Measurements from ENCODE around the gene CCKAR.

The CCKAR gene

DNA sequence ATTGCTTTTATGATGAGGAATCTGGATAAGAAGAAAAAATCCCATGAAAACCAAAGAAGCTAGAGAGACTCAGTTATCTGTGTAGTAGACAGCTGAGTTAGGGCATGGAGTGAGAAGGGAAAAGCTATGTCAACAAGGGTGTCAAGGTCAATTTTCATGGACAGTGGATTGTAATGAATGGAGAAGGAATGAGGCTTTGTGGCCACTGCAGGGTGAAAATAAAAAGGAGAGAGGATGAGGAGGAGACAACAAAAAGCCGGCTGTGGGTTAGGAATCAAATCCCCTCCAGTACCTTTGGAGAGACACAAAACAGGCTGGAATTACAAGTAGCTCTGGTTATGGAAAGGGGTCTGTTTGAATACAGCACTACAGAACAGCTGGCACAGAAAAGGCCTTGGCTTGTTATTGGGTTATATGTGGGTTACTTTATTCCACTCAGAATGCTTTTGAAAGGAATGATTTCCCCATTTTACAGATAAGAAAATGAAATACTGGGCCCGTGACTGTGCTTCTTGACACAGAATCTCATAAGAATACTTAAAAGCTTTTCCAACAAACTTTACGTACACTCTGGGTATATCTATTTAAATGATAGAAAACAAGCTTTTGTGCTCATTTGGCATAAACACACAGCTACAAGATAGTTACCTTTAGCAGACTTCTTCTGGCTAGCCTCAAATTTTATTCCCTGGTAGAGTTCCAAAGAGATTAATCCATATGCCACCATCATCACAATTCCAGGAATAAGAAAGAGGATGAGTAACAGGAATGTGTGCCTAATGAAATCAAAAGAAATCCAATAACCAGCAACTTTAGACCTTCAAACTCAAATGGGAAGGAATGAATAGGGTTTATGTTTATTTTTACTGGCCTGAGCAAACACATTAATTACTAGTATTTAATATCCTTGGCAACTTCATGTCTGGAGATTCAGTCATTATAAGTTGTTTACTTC lies 7.5 kb downstream of the CCKAR start:
- TF ChIP-seq, protein P1, sequence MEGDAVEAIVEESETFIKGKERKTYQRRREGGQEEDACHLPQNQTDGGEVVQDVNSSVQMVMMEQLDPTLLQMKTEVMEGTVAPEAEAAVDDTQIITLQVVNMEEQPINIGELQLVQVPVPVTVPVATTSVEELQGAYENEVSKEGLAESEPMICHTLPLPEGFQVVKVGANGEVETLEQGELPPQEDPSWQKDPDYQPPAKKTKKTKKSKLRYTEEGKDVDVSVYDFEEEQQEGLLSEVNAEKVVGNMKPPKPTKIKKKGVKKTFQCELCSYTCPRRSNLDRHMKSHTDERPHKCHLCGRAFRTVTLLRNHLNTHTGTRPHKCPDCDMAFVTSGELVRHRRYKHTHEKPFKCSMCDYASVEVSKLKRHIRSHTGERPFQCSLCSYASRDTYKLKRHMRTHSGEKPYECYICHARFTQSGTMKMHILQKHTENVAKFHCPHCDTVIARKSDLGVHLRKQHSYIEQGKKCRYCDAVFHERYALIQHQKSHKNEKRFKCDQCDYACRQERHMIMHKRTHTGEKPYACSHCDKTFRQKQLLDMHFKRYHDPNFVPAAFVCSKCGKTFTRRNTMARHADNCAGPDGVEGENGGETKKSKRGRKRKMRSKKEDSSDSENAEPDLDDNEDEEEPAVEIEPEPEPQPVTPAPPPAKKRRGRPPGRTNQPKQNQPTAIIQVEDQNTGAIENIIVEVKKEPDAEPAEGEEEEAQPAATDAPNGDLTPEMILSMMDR (IDR thresholded peaks at IDR 0.05; ENCODE audit: insufficient read depth, low read depth, low read length, missing control alignments) = no peak
- H3K4me3 ChIP-seq (ENCODE audit: low read depth, low read length) = no peak overlapping the region
- no peak for DNase-seq (ENCODE audit: low read depth)

DNA sequence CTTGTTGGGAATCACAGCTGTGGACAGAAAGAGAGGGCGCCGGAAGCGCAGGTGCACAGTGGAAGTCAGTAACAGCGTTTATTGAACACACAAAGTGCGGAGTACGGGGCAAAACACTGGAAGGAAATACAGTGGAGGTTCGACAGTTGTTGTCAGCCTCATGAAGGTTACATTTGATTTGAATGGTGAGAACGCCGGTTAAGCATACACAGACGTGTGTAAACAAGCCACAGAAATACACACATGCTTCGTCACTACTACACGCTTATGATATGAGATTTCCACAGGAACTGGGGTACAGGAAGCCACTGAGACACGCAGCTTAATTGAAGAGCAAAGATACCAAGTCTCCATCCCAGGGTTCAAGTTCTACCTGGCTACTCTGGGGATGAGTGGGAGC lies 12.0 kb downstream of the CCKAR start:
- TF ChIP-seq, protein P1 (IDR thresholded peaks at IDR 0.05; ENCODE audit: insufficient read depth, low read depth, low read length, missing control alignments) = no peak
- DNase-seq (ENCODE audit: low read depth) = no peak

DNA sequence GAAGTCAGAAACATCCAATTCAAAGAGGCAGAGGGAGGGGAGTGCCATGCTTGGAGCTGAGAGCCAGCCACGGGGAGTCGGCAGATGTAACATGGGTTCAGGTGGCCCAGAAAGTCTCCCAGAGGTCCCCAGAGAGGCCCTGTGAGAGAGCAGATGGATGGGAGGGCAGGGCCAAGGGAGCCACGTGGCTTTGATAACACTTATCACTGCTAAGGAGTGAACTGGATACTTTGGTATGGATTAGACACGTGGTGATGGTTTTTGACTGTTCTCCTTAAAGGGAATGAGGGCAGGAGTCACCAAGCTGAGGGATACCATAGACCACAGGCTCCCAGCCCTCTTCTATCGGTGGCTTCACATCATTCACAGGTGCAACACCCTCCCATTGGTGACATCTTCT lies 13.7 kb downstream of the CCKAR start:
- no peak overlapping the region for H3K4me3 ChIP-seq (ENCODE audit: low read depth, low read length)
- DNase-seq (ENCODE audit: low read depth) = no peak
- TF ChIP-seq, protein P1 (IDR thresholded peaks at IDR 0.05; ENCODE audit: insufficient read depth, low read depth, low read length, missing control alignments) = no peak

More for the DNA sequence above, 12.0 kb downstream of the CCKAR start:
- no peak overlapping the region for H3K4me3 ChIP-seq (ENCODE audit: low read depth, low read length)

DNA sequence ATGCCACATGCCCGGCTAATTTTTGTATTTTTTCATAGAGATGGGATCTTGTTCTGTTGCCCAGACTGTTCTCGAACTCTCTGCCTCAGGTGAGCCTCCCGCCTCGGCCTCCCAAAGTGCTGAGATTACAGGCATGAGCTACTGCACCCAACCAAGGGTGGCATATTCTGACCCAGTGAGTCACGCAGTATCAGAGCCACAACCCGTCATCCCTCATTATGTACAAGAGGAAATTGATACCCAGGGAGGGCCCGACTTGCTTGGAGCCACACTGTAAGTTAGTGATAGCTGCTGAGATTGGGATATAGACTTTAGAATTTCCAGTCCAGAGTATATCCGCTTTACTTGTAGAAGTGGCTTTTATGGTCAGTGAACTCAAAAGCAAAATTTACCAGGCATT lies 14.6 kb downstream of the CCKAR start:
- H3K4me3 ChIP-seq (ENCODE audit: low read depth, low read length) = no peak overlapping the region
- no peak for DNase-seq (ENCODE audit: low read depth)
- TF ChIP-seq, protein P1 (IDR thresholded peaks at IDR 0.05; ENCODE audit: insufficient read depth, low read depth, low read length, missing control alignments) = no peak

DNA sequence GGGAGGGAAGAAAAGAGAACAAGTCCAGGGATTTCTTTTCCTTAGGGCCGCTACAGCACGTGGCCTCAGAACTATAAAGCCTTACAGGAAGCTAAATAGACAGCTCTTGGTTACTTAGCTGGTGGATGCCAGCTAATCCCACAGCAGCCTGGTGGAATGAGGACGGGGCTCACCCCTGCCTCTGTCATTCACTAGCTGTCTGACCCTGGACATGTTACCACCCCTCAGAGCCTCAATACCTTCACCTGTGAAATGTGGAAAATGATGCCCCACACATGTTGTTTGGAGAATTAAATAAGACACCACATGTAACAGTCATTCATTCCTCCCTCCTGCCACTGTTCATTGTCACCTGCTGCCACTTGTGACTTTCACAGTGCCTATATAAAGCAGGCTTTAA lies 15.7 kb downstream of the CCKAR start:
- DNase-seq (ENCODE audit: low read depth) = no peak
- TF ChIP-seq, protein P1 (IDR thresholded peaks at IDR 0.05; ENCODE audit: insufficient read depth, low read depth, low read length, missing control alignments) = no peak

DNA sequence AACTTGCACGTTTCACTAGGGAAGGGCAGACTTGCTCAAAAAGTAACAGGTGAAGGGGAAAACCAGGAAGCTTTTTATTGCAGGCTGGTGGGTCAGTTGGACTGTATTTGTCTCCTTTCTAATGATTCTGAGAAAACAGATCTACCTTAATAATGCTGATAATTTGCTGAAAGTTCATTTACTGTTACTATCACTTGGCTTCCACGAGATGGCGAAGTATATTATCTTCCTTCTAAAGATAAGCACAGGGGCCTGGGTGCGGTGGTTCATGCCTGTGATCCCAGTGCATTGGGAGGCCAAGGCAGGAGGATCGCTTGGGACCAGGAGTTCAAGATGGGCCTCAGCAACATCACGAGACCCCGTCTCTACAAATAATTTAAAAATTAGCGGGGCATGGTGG lies 16.4 kb downstream of the CCKAR start:
- TF ChIP-seq, protein P1 (IDR thresholded peaks at IDR 0.05; ENCODE audit: insufficient read depth, low read depth, low read length, missing control alignments) = no peak
- no peak overlapping the region for H3K4me3 ChIP-seq (ENCODE audit: low read depth, low read length)
- DNase-seq (ENCODE audit: low read depth) = no peak

More for the DNA sequence above, 15.7 kb downstream of the CCKAR start:
- no peak overlapping the region for H3K4me3 ChIP-seq (ENCODE audit: low read depth, low read length)
